SU-DHL-6 (cell line): ENCODE results near the gene CBFA2T2.

Source experiments
- EZH2phosphoT487 ChIP-seq: fragments of 200-600 bp; sonication (generic), shearing (Covaris generic); conservative IDR thresholded peaks from 2 replicates; pipeline ENCODE4 v1.6.1; 2018; ENCODE audit warnings: mild to moderate bottlenecking, antibody characterized with exemption, low read length, moderate library complexity, mixed read lengths
- TF ChIP-seq, protein P1 (sequence below): fragments of 200-600 bp; sonication (generic); IDR thresholded peaks from one replicate; pipeline ENCODE4 v1.5.1; 2017; ENCODE audit warnings: antibody characterized with exemption, mild to moderate bottlenecking, low read length, moderate library complexity; ENCODE audit not compliant: insufficient read depth, poor library complexity, severe bottlenecking

GRCh38 chr20:33666293-33667244, 176.7 kb downstream of the CBFA2T2 start, which contains the start of gene ACTL10:
- TF ChIP-seq, protein P1, sequence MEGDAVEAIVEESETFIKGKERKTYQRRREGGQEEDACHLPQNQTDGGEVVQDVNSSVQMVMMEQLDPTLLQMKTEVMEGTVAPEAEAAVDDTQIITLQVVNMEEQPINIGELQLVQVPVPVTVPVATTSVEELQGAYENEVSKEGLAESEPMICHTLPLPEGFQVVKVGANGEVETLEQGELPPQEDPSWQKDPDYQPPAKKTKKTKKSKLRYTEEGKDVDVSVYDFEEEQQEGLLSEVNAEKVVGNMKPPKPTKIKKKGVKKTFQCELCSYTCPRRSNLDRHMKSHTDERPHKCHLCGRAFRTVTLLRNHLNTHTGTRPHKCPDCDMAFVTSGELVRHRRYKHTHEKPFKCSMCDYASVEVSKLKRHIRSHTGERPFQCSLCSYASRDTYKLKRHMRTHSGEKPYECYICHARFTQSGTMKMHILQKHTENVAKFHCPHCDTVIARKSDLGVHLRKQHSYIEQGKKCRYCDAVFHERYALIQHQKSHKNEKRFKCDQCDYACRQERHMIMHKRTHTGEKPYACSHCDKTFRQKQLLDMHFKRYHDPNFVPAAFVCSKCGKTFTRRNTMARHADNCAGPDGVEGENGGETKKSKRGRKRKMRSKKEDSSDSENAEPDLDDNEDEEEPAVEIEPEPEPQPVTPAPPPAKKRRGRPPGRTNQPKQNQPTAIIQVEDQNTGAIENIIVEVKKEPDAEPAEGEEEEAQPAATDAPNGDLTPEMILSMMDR: no peak
- TF ChIP-seq EZH2phosphoT487: no peak
